Calu3 (cell line): ENCODE measurements around the gene SPATA18. TPM values are rescaled to one million over a fixed set of nuclear protein-coding genes. Genes with fewer than 3 reads are reported as not detected.

Experiments used
- BruUV-seq: library from RNA; stranded (reverse); fragments of 400-500 nt; replicated peaks from 2 replicates; lab custom pipeline; 2021; lab: Mats Ljungman, UMichigan
- CTCF ChIA-PET: fragments of 300-600 bp; sonication (Branson Sonifier 250); formaldehyde crosslinking; loops from one replicate; lab custom pipeline; 2022; ENCODE audit warnings: antibody characterized with exemption; lab: Charles Lee
- DNase-seq: peaks from one replicate; pipeline ENCODE4 v3.0.0; 2022
- H3K27ac Mint-ChIP-seq: one replicate; pipeline ENCODE4 v1.8.0; 2022; ENCODE audit warnings: mixed read lengths; ENCODE audit not compliant: unreplicated experiment
- H3K27me3 Mint-ChIP-seq: one replicate; pipeline ENCODE4 v1.8.0; 2022; ENCODE audit warnings: mixed read lengths; ENCODE audit not compliant: unreplicated experiment
- H3K36me3 Mint-ChIP-seq: one replicate; pipeline ENCODE4 v1.8.0; 2022; ENCODE audit warnings: mild to moderate bottlenecking, moderate library complexity, mixed read lengths; ENCODE audit not compliant: insufficient read depth, unreplicated experiment
- H3K4me1 Mint-ChIP-seq: one replicate; pipeline ENCODE4 v1.8.0; 2022; ENCODE audit warnings: mild to moderate bottlenecking, low read depth, mixed read lengths; ENCODE audit not compliant: unreplicated experiment
- H3K4me3 Mint-ChIP-seq: one replicate; pipeline ENCODE4 v1.8.0; 2022; ENCODE audit warnings: mild to moderate bottlenecking, low read depth, moderate library complexity, mixed read lengths; ENCODE audit not compliant: unreplicated experiment
- H3K9me3 Mint-ChIP-seq: one replicate; pipeline ENCODE4 v1.8.0; 2022; ENCODE audit warnings: low read depth, mixed read lengths; ENCODE audit not compliant: unreplicated experiment
- CTCF ChIP-seq: fragments of 200-600 bp; IDR thresholded peaks from one replicate; pipeline ENCODE4 v1.8.0; 2022; ENCODE audit warnings: antibody characterized with exemption; ENCODE audit not compliant: unreplicated experiment
- intact Hi-C: fragments of 100-400 bp; cut with micrococcal nuclease; formaldehyde crosslinking; loops from one replicate; pipeline ENCODE4 v1.10.0; 2022; ENCODE audit not compliant: unreplicated experiment
- total RNA-seq: library from RNA; stranded (reverse); gene quantifications from 2 replicates; pipeline ENCODE4 v1.2.3, GENCODE V29; 2022

SPATA18 gene
- total RNA-seq, 1 experiment from 2014 or later, result not detected

DNA sequence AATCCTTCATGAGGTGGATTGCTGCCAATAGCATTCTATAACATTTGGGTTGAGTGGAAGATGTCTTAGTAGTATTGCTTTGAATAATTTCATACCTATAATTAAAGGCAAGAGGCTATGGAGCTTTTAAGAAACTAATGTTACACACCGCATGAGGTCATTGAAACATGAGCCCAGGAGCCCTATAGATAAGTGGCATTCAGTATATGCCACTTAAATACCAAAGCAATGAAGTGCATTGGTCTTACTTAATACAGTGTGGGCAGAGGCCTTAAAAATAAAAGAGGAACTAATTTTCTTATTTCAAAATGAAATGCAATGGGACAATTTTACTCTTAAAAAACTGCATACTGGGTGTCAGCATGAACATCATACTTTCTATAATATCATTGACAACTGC, 47.5 kb downstream of the SPATA18 start:
- intact Hi-C loops, result no loop called here

DNA sequence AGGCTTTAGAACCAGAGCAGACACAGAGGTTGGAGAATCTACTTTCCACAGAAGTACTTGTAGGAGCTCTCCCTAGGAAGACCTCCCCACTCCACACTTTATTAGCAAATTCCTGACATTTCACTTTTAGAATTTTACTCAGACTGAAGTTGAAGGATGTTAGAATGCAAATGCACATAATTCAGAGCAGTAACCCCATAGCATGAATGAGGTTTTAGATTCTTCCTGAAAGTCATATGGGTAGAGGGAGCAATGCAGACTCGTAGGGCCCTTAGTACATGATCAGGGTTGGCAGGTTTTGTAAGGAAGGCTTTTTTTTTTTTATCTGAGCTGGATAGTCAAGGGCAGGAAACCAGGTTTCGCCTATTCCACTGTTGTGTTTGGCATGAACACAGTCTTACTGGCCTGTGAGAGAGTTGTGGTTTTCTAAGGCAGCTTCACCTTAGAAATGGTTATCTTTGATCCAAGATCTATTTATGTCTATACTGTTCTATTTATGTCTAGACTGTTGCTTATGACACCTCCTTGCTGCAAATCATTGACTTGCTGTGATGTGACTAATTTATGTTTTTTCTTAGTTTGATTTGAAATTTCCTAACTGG, 48.9 kb downstream of the SPATA18 start:
- Mint-ChIP-seq H3K9me3 (no peaks in the 10 kb centered on the region), H3K36me3 (no peaks in the 10 kb centered on the region), H3K4me3 (no peak overlapping the region), H3K27me3 (no peaks in the 10 kb centered on the region), H3K4me1 (no peaks in the 10 kb centered on the region), H3K27ac (no peak overlapping the region)
- TF ChIP-seq CTCF, result no peak
- intact Hi-C loops, result no loop called here
- no TSS peak for BruUV-seq
- DNase-seq, result no peak
- CTCF ChIA-PET, result no interaction called here

More for the DNA sequence above, 47.5 kb downstream of the SPATA18 start:
- Mint-ChIP-seq H3K27ac (no peak overlapping the region), H3K9me3 (no peaks in the 10 kb centered on the region), H3K4me1 (no peaks in the 10 kb centered on the region), H3K4me3 (no peak overlapping the region), H3K27me3 (no peaks in the 10 kb centered on the region), H3K36me3 (no peaks in the 10 kb centered on the region)
- BruUV-seq, result no TSS peak
- no peak for TF ChIP-seq CTCF
- no peak for DNase-seq
- CTCF ChIA-PET, result no interaction called here

- no peak for DNase-seq
- intact Hi-C loops, result no loop called here
- H3K27ac Mint-ChIP-seq, result no peak overlapping the region
- no peaks in the 10 kb centered on the region for H3K27me3 Mint-ChIP-seq
- no peaks in the 10 kb centered on the region for H3K36me3 Mint-ChIP-seq
- no peak overlapping the region for H3K4me3 Mint-ChIP-seq
- CTCF ChIA-PET, result no interaction called here
- TF ChIP-seq CTCF, result no peak
- BruUV-seq, result no TSS peak
- H3K9me3 Mint-ChIP-seq, result no peaks in the 10 kb centered on the region
- no peaks in the 10 kb centered on the region for H3K4me1 Mint-ChIP-seq
Measured at GRCh38 chr4:52102587-52102986, 51.5 kb downstream of the SPATA18 start.

- Mint-ChIP-seq H3K36me3 (no peaks in the 10 kb centered on the region), H3K27me3 (no peaks in the 10 kb centered on the region), H3K9me3 (no peaks in the 10 kb centered on the region), H3K4me3 (no peak overlapping the region), H3K4me1 (no peaks in the 10 kb centered on the region), H3K27ac (no peak overlapping the region)
- CTCF ChIA-PET, result no interaction called here
- intact Hi-C loops, result no loop called here
- DNase-seq, result no peak
- no TSS peak for BruUV-seq
- no peak for TF ChIP-seq CTCF
Measured at GRCh38 chr4:52103319-52103718, 52.2 kb downstream of the SPATA18 start.
